Right hindlimb (tissue), 1 donor: Measurements from ENCODE around the gene NYAP2.

Experiments used
- DNase-seq: peaks from one replicate; pipeline ENCODE4 v3.0.0-alpha.2; 2018

The NYAP2 gene

GRCh38 chr2:225569995-225570394 lies 170.5 kb downstream of the NYAP2 start:
- DNase-seq, result no peak

- DNase-seq, result no peak
Observed at GRCh38 chr2:225573603-225574002, 174.1 kb downstream of the NYAP2 start.

GRCh38 chr2:225574582-225575138 lies 175.2 kb downstream of the NYAP2 start:
- no peak for DNase-seq

GRCh38 chr2:225581135-225581534 lies 181.6 kb downstream of the NYAP2 start:
- no peak for DNase-seq

- no peak for DNase-seq
Observed at GRCh38 chr2:225581906-225582305, 182.4 kb downstream of the NYAP2 start.

GRCh38 chr2:225582355-225583116 lies 183.0 kb downstream of the NYAP2 start:
- DNase-seq, result no peak

GRCh38 chr2:225584796-225585195 lies 185.3 kb downstream of the NYAP2 start:
- DNase-seq, result no peak

GRCh38 chr2:225590932-225591331 lies 191.4 kb downstream of the NYAP2 start:
- DNase-seq, result no peak

- no peak for DNase-seq
Observed at GRCh38 chr2:225597911-225598310, 198.4 kb downstream of the NYAP2 start.

GRCh38 chr2:225598426-225598825 lies 198.9 kb downstream of the NYAP2 start:
- DNase-seq, result no peak

- no peak for DNase-seq
Observed at GRCh38 chr2:225598897-225599296, 199.4 kb downstream of the NYAP2 start.

GRCh38 chr2:225599856-225600255 lies 200.3 kb downstream of the NYAP2 start:
- DNase-seq, result no peak

GRCh38 chr2:225600444-225600843 lies 200.9 kb downstream of the NYAP2 start:
- DNase-seq, result no peak

GRCh38 chr2:225600865-225601264 lies 201.4 kb downstream of the NYAP2 start:
- no peak for DNase-seq

- no peak for DNase-seq
Observed at GRCh38 chr2:225602205-225602604, 202.7 kb downstream of the NYAP2 start.

- no peak for DNase-seq
Observed at GRCh38 chr2:225608136-225608535, 208.6 kb downstream of the NYAP2 start.

- DNase-seq, result no peak
Observed at GRCh38 chr2:225612636-225613035, 213.1 kb downstream of the NYAP2 start.

GRCh38 chr2:225614915-225615314 lies 215.4 kb downstream of the NYAP2 start:
- no peak for DNase-seq

- DNase-seq, result no peak
Observed at GRCh38 chr2:225615514-225615913, 216.0 kb downstream of the NYAP2 start.

GRCh38 chr2:225616372-225616771 lies 216.9 kb downstream of the NYAP2 start:
- DNase-seq, result no peak

- DNase-seq, result no peak
Observed at GRCh38 chr2:225616848-225617247, 217.3 kb downstream of the NYAP2 start.

GRCh38 chr2:225620227-225620626 lies 220.7 kb downstream of the NYAP2 start:
- no peak for DNase-seq

GRCh38 chr2:225630824-225631533 lies 231.5 kb downstream of the NYAP2 start:
- no peak for DNase-seq

GRCh38 chr2:225632351-225632750 lies 232.8 kb downstream of the NYAP2 start:
- no peak for DNase-seq
